GM19397 (cell line): ENCODE measurements around the gene DIP2A.
"Not testable (repeated sequence)": the region's sequence is repeated elsewhere in the genome, so short reads cannot be mapped to it uniquely, and the experiment has no call there.

Experiments
- ATAC-seq: cut with Tn5 transposase; IDR thresholded peaks from one replicate; pipeline ENCODE4 v1.9.1; 2021; ENCODE audit warnings: mild to moderate bottlenecking, moderate library complexity; ENCODE audit not compliant: unreplicated experiment

The DIP2A gene

GRCh38 chr21:46425571-46425970 is 33.1 kb upstream of the DIP2A start:
- ATAC-seq = no peak

DNA sequence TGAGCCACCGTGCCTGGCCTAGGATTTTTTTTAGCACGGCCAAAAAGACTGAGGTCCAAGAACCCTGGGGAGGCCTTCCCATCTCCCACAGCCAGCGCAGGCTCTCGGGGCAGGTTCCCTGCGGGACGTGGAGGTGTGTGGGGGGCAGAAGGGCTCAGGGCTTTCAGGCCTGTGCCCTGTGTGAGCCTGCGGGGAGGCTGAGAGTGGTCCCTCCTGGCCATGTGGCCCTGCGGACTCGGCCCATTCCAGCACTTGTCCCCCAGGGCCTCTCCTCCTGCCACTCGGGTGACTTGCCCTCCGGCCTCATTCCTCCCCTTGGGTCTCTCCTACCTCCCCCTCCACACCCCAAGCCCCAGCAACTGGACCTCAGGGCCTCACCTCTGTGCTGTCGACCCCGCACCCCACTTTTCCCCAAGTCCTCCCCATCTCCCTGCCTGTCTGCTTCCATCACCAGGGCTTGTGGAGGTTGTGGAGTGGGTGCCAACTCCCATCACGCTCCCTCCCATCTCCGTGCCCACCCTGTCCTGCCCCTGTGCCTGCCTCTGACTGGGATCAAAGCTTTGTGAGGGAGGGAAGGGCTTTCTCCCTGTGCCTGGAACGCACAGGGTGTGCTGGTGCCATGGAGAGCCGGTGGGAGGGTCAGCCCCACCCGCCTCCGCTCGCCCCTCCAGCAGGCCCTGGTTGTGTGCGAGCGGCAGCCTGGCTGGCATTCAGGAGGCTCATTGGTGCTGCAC is 32.2 kb upstream of the DIP2A start:
- no peak for ATAC-seq

- ATAC-seq = no peak
These were observed 31.2 kb upstream of the DIP2A start for GRCh38 chr21:46427516-46427915.

GRCh38 chr21:46428286-46428685 is 30.4 kb upstream of the DIP2A start:
- no peak for ATAC-seq

DNA sequence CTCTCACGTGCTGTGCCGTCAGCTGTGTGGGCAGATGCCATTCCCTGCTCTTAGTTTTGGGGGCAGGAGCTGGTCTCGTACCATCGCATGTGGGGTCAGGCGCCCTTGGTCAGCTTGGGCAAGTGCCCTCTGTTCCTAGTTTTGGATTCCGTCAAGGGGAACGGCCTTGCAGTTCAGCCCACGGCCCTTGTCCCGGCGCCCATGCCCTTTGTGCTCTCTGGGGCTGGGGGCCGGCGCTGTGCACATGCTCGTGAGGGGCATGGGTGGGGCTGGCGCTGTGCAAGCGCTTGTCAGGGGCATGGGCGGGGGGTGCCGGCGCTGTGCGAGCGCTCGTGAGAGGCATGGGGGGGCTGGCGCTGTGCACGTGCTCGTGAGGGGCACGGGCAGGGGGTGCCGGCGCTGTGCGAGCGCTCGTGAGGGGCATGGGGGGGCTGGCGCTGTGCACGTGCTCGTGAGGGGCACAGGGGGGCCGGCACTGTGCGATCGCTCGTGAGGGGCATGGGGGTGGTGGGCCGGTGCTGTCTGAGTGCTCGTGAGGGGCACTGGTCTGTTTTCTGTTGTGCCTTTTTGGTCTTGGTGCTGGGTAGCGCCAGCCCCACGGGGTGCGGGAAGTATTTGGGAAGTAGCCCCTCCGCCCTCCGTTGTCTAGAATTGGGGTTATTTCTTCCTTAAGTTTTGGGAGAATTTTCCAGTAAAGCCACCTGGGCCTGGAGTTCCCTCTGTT is 29.5 kb upstream of the DIP2A start:
- no peak for ATAC-seq

- ATAC-seq = no peak
These were observed 28.7 kb upstream of the DIP2A start for GRCh38 chr21:46429754-46430681.

DNA sequence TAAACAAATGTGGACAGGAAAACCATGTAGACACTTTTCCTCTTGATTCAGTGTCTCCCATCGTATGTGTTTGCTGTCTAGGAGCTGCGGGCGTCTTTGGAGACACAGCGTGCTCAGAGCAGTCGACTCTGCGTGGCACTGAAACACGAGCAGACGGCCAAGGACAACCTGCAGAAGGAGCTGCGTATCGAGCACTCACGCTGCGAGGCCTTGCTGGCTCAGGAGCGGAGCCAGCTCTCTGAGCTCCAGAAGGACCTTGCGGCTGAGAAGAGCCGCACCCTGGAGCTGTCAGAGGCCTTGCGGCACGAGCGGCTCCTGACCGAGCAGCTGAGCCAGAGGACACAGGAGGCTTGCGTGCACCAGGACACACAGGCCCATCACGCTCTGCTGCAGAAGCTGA is 27.2 kb upstream of the DIP2A start:
- no peak for ATAC-seq

DNA sequence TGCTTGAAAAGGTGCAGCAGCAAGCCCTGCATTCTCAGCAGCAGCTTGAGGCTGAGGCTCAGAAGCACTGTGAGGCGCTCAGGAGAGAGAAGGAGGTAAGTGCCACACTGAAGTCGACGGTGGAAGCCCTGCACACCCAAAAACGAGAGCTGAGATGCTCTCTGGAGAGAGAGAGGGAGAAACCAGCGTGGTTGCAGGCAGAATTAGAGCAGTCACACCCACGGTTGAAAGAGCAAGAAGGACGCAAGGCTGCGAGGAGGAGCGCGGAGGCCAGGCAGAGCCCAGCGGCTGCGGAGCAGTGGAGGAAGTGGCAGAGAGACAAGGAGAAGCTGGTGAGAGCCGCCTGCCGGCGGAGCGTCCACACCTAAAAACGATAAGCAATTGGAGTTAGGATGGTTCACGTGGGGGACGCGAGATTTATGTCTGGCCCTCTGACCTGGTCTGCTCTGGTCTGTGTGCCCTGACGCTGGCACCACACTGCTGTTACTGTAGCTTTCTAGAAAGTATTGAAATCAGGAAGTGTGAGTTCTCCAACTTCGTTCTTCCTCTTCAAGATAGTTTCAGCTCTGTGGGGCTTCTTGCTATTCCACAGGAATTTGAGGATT is 26.7 kb upstream of the DIP2A start:
- ATAC-seq = no peak

- not testable (repeated sequence) for ATAC-seq
These were observed 25.6 kb upstream of the DIP2A start for GRCh38 chr21:46433116-46433515.

GRCh38 chr21:46434322-46434958 is 24.3 kb upstream of the DIP2A start:
- ATAC-seq = no peak

GRCh38 chr21:46435786-46436227 is 22.9 kb upstream of the DIP2A start:
- ATAC-seq = no peak

DNA sequence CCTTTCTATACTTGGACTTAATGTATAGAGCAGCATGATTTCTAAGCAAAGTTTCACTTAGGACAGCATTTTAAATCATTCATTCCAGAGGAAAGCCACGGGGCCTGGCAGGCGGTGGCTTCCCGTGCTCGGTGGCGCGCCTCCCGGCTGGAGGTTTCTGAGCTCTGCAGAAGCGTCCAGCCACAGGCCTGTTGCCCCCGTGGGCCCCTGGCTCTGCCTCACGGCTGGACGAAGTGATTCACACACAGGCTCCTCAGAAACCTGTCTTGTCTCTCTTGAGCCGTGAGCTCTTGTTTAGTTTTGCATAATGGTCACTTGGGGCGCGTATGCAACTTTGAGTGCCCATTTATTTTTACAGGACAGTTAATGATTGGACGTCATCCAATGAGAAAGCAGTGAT is 22.1 kb upstream of the DIP2A start:
- no peak for ATAC-seq

- no peak for ATAC-seq
These were observed 21.6 kb upstream of the DIP2A start for GRCh38 chr21:46437096-46437498.

- ATAC-seq = no peak
These were observed 21.2 kb upstream of the DIP2A start for GRCh38 chr21:46437511-46437910.

DNA sequence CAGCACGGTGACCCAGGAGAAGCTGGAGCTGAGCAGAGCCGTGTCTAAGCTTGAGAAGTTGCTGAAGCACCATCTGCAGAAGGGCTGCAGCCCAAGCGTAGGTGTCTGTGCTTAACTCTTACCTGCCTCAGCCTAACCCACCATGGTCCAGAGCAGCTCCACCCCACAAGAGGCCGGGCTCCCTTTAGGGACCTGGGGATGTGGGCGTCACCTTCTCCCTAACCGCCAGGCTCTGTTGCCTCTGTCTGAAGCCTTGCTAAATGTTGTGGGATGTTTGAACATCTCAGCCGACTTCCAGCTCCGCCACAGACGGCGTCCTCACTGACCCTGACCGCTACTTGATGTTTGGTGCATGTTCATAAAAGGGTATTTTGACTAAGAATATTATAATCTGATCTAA is 20.4 kb upstream of the DIP2A start:
- no peak for ATAC-seq

DNA sequence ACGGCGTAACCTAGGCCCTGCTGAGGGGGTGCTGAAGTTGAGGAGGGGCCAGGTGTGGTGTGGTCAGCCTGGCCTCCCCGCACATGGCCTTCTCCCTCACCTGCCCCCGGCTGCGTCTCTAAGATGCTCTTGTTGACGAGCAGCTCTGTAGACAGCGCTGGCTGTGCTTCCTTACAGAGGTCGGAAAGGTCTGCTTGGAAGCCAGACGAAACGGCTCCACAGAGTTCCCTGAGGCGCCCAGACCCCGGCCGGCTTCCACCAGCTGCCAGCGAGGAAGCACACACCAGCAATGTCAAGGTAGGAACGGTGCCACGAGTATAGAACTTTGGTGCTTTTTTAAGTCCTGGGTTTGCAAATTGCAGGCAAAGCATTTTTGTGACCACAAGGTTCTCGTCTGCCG is 18.8 kb upstream of the DIP2A start:
- ATAC-seq = no peak

DNA sequence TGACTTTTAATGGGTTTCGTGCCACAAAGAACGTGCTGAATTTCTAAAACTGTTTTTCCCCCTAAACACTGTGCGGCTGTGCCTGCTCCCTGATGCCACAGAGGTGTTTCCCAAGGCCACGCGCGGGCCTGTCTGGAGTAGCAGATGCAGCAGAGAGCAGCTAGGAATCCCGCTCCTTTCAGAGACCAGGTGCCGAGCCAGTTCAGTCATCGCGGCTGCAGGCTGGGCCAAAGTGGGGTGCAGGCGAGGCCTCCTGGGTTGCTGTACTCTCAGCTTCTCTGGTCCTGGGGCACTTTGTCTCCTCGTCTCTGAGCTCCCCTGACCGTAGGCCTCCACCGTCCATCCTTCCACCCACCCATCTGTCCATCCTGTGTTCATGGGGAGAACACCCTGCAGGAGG is 17.4 kb upstream of the DIP2A start:
- ATAC-seq = no peak

- ATAC-seq = no peak
These were observed 16.7 kb upstream of the DIP2A start for GRCh38 chr21:46441961-46442498.

DNA sequence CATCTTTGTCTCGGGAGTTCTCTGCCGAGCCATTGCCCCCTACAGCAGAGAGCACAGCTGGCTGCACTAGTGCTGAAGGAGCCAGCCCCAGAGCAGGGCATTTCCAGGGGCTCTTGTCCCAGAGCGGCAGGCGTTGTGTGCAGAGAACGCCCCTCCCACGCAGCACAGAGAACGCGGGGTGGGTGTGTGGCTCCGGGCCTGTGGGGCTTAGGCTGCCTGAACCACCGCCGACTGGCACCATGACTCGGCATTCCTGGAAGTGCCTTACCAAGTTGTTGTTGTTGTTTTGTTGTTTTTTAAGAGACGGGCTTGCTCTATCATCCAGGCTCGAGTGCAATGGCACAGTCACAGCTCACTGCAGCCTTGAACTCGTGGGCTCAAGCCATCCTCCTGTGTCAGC is 15.8 kb upstream of the DIP2A start:
- no peak for ATAC-seq

- no peak for ATAC-seq
These were observed 14.8 kb upstream of the DIP2A start for GRCh38 chr21:46443910-46444309.
